ENCODE results near the gene TGFB1I1. TPM values are rescaled to one million over a fixed set of nuclear protein-coding genes. Genes with fewer than 3 reads are reported as not detected.
"Not testable (repeated sequence)": the region's sequence is repeated elsewhere in the genome, so short reads cannot be mapped to it uniquely, and the experiment has no call there.

Gene TGFB1I1
- polyA plus RNA-seq, 1 donor, result 36.6 TPM

- no peak for DNase-seq
Measured at GRCh38 chr16:31467151-31467773, 4.7 kb upstream of the TGFB1I1 start.

GRCh38 chr16:31467858-31468257 lies 4.1 kb upstream of the TGFB1I1 start:
- no peak for DNase-seq

GRCh38 chr16:31470615-31471014 lies 1.3 kb upstream of the TGFB1I1 start:
- DNase-seq, result no peak

- no peak for DNase-seq
Measured at GRCh38 chr16:31471241-31471874, 594 bp upstream of the TGFB1I1 start.

- DNase-seq, result no peak
Measured at GRCh38 chr16:31472709-31473203, 804 bp downstream of the TGFB1I1 start.

GRCh38 chr16:31473264-31473984 lies 1.5 kb downstream of the TGFB1I1 start:
- no peak for DNase-seq

- no peak for DNase-seq
Measured at GRCh38 chr16:31474173-31474714, 2.3 kb downstream of the TGFB1I1 start.

- no peak for DNase-seq
Measured at GRCh38 chr16:31474773-31475738, 3.1 kb downstream of the TGFB1I1 start.

- no peak for DNase-seq
Measured at GRCh38 chr16:31475946-31476302, 4.0 kb downstream of the TGFB1I1 start.

- DNase-seq, result no peak
Measured at GRCh38 chr16:31476303-31477219, 4.6 kb downstream of the TGFB1I1 start.

- DNase-seq, result no peak
Measured at GRCh38 chr16:31477220-31478216, 5.6 kb downstream of the TGFB1I1 start.

- no peak for DNase-seq
Measured at GRCh38 chr16:31478956-31479355, 7.0 kb downstream of the TGFB1I1 start.

- no peak for DNase-seq
Measured at GRCh38 chr16:31479751-31480150, 7.8 kb downstream of the TGFB1I1 start.

- no peak for DNase-seq
Measured at GRCh38 chr16:31480851-31481536, 9.0 kb downstream of the TGFB1I1 start.

- DNase-seq, result no peak
Measured at GRCh38 chr16:31483081-31483480, 11.1 kb downstream of the TGFB1I1 start, which contains the start of gene SLC5A2. SLC5A2 (plus strand) TSS chr16:31483123; CDS start chr16:31483137, 14 bp downstream.

GRCh38 chr16:31484048-31484447 lies 12.1 kb downstream of the TGFB1I1 start:
- DNase-seq, result not testable (repeated sequence)

GRCh38 chr16:31484491-31485171 lies 12.7 kb downstream of the TGFB1I1 start:
- no peak for DNase-seq

GRCh38 chr16:31485571-31485970 lies 13.6 kb downstream of the TGFB1I1 start:
- DNase-seq, result no peak
